HuH-7 (cell line): Measurements from ENCODE around the gene TRAIP.

Experiments
- DNase-seq: peaks from one replicate; pipeline ENCODE4 v3.0.0; 2011; ENCODE audit warnings: low spot score

Gene TRAIP

GRCh38 chr3:49873623-49874022, 17.3 kb upstream of the TRAIP start:
- peak; percentile 66 for DNase-seq

DNA sequence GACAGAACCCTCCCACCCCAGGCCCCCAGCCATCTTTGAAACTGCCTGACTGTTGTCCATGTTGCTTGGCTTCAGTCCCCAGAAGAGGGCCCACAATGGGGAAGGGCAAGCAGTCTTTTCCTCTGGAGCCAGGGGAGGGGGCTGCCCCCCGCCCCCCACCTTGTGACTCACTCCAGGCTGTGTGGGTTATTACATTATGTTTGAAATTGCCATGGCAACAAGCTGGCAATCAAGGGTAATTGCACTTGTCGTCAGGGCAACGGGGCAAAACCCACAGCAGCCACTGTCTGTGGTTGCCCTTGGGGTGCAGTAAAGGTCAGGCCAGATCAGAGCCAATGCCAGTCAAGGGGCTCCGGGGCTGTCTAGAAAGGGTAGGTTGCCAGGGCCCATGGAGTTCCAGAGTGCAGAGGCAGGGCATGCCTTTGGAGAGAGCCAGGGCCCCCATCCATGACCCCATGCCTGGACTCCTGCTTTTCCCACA, 16.5 kb upstream of the TRAIP start:
- DNase-seq, result no peak

- DNase-seq, result no peak
Observed at GRCh38 chr3:49871531-49872153, 15.3 kb upstream of the TRAIP start.

GRCh38 chr3:49869525-49870126, 13.3 kb upstream of the TRAIP start, which contains the start of gene CAMKV:
TSS of gene CAMKV (minus strand) at chr3:49869906. CDS start at chr3:49862388, 7,518 bp downstream.
- DNase-seq, result peak; percentile 72

DNA sequence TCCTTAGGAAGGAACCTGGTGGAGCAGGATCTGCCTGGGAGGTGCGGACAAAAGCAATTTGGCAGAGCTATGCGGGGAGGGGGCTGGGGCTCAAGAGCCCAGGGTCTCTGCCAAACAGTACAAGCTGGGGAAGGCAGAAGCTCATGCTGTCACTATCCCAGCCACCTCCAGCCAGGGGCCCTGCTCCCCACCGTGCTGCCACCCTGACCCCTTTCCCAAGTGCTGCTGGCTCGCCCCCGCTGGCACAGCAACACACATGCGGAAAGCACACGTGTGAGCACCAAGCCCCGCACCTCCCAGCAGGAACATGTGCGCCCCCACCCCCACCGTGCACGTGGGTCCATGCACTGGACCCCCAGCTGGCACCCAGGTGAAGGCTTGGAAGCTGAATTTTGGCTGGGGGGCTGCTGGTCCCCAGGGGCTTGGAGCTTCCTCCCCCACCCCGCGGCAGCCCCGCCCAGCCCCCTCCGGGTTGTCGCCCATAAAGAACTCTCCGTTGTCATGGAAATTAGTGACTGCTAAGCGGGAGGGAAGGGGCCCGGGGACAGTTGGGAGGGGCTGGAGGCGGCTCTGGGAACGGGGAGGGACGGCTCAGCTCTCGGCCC, 12.6 kb upstream of the TRAIP start:
- DNase-seq, result no peak

DNA sequence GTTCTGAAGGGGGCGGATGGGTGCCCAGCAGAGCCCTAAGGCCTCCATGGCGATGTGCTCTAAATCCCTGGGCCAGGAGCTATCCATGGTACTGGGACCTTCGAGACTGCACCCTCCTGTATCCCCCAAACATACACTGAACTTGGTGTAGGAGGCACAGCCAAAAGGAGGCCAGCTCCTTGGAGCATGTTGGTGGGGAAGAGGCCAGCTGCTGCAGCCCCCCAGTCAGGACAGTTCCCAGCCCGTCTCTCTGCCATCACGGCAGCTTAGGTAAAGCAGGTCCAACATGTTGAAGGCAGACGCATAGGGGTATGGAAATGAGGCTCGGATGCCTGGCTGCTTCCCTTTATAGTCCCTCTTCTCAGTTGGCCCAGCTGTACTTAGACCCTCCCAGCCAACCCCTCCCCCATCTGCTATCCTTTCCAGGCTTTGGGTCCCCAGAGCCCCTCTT, 11.5 kb upstream of the TRAIP start:
- peak; percentile 65 for DNase-seq

DNA sequence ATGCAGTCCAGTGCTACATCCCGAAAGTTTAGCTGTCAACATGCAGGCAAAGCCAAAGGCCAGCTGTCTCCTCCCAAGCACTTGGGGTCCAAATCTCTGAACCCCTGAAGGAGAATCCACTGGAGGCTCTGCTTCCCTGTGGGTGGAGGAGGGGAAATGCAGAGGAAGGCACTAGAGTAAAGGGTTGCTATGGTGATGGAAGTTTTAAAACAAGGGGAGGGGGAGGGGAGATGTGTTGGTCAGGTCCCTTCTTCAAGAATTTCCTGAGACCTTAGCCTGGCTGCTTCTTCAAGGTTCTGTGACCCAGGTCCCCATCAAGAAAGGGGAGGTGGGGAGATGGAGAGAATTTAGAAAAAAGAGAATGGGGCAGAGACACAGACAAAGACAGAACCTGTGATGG, 11.0 kb upstream of the TRAIP start:
- DNase-seq, result no peak

DNA sequence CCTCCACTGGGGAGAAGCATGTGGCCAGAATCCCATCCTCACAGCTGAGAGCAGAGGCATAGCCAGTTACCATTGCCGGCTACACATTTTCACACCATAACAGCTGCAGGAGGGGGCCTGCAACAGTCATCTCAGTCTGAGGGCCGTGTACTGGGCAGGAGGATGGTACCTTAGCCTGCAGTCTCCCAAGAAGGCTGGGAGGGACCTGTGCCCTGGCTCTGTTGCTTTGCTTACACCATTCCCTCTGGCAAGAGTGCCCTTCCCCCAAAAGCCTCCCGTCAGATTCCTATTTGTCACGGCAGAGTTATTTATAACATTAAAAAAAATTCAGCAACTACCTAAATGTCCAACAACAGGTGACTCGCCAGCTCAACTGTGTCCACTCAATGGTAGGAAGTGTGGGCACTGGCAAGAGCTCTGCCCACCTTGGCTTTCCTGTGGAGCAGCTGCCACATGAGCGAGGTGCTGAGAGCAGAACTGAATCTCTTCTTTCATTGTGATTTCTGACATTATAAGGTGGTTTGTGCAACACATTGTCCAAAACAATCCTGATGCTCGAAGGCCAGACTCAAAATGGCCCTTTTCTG, 8.9 kb upstream of the TRAIP start:
- no peak for DNase-seq

GRCh38 chr3:49864505-49864904, 8.1 kb upstream of the TRAIP start:
- no peak for DNase-seq

- no peak for DNase-seq
Observed at GRCh38 chr3:49859576-49860305, 3.4 kb upstream of the TRAIP start.

DNA sequence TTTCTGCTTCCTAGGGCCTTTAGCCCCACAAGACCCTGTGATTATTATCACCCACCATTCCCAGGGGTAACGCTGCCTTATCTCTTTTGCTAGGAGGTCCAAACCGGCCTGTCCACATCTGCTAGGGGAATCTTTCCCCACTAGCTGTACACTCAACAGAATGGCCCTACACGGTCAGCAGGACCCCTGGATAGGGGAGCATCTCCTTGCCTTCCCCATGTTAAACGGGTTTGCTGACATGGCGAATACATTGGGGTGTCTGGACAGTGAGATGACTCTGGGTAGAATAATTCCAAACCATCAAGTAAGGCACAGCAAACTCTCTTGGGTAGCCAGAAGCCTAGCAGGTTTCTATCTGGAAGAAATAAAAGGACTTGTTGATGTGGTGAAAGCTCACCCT, 702 bp downstream of the TRAIP start:
- DNase-seq, result no peak

DNA sequence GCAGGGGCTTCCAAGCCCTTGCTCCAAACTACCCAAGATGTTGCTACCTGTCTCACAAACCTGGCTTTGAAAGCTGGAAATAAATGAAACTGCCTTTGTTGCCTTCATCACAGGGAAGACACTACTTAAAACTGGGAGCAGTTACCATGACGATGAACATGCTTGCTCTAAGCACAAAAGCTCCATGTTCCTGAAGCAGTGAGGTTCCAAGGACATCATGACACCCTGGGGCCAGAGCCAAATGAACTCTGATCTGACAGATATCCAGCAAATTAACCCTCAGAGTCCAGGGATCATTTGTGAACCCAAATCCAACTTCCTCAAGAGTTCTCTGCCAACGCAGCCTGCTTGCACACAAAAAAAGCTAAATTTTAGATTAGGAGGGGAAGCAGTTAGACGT, 10.7 kb downstream of the TRAIP start:
- DNase-seq, result no peak

- DNase-seq, result no peak
Observed at GRCh38 chr3:49844464-49845183, 11.7 kb downstream of the TRAIP start.

DNA sequence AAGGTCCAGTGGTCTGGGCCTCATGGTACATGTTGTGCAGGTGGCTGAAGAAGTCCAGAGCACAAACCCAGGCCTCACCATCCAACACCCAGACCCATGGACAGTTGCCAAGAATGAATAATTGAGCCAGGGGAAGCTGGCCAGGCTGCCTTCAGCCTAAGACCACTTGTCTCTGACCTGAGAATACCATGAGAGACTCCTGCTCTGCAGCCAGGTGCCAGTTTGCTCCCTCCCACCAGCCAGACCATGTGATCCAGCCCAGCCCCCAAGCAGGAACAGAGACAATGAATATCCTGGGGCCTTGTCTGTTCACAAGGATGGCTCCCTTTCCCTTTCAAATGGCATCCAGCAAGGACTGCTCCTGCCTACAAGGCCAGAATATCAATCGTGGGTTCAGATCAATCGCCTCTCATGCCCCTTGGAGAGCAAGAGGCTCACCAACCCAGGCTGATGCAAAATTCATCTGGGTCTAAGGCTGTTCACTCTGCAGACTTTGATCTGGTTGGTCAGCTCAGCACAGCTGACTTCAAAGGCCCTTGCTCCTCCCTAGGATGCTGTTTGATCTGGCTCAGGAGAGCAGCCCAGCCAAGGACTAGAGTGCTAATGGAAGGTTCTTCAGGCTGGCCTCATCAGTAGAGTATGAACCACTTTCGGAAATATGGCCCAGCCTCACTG, 13.4 kb downstream of the TRAIP start:
- no peak for DNase-seq

DNA sequence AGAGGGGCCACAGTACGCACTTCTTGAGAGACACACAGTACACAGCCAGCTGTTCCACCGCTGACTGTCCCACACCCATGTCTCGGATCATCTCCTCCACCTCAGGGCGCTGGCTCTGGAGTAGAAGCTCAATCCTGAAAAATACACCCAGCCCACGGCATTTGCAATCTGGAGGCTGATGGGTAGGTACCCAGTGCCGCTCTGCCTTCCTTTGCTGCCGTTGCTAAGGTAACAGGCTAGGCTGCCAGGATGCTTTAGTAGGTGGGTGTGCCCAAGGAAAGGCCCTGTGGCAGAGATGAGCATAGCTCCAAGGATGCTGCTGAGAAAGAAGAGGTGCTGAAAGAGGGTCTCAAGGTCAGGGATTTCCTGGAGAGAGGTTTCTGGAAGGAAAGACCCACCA, 14.6 kb downstream of the TRAIP start:
- no peak for DNase-seq

DNA sequence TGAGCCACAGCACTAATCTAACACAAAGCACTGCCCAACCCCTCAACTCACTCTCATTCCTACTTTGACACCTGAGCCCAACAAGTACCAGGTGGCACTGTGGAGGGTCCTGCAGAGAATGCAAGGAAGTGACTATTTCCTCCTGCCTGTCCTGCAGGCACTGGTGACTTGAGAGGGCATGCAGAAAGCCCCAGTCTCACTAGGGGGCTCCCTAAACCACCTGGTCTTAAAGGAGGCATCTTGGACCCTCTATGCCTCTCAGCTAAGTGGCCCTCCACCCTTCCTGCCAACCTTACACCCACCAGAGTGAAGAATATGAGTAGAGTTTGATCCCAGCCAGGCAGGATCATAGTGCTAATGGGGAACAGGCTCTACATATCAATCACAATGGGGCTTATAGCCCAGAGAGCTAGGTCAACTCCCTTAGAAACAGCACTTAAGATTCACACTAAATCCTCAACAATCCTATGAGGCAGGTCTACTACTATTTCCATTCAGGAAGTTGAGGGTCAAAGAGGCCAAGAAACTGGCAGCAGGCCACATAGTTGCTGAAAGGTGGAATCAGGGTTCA, 15.2 kb downstream of the TRAIP start:
- DNase-seq, result peak; percentile 28

- no peak for DNase-seq
Observed at GRCh38 chr3:49840388-49840787, 16.0 kb downstream of the TRAIP start.

DNA sequence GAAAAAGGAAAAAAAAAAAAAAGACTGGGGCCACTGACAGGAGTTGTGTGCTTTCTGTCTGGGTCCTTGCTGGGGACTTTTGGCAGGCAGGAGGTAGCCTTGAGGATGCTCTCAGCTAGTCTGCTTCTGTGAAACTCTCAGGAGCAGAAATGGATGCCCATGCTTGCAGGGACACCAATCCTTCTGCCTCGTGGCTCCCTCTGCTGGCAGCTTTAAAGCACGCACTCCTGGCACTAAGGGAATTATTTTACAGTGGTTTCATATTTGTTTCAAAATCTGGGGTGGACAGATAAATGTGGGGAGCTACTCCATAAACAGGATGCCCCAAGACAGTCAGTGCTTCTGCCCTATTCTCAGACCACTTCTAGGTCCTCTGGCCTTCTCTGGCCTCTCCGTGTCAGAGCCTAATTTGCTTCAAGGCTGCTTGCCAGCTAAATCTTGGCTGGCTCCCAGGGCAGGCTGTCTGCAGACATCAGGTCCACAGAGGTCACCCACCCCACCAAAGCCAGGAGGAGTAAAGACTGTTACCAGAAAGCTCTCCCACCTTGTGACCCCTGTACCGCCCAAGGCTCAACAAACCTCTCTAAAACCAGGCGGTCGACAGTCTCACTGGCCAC, 17.1 kb downstream of the TRAIP start:
- peak; percentile 66 for DNase-seq

GRCh38 chr3:49831341-49831740, 25.0 kb downstream of the TRAIP start:
- DNase-seq, result no peak

DNA sequence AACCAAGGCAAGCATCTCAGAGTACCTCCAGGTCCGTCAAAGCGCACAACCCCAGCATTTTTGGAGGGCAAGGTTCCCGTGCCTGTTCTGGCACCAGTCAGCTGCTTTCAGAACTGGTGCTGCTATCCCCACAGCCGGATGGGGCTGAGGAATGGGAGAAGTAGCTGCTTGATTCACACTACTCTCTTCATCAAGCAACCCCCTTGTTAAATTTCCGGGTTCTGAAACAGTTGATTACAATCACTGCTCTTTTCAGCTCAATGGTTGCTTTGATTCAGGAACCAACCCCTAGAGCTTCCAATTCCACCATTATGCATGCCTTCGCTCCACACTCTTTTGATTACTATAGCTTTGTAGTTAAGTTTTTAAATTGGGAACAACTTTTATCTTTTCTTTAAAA, 30.3 kb downstream of the TRAIP start:
- DNase-seq, result no peak
